EL (cell line): ENCODE results near the gene CLN3.
"Not testable (repeated sequence)": the region's sequence is repeated elsewhere in the genome, so short reads cannot be mapped to it uniquely, and the experiment has no call there.

Source experiments
- DNase-seq: peaks from one replicate; pipeline ENCODE4 v3.0.0-alpha.2; 2016

The CLN3 gene

GRCh38 chr16:28513484-28514181 lies 21.8 kb upstream of the CLN3 start:
- DNase-seq, result no peak

DNA sequence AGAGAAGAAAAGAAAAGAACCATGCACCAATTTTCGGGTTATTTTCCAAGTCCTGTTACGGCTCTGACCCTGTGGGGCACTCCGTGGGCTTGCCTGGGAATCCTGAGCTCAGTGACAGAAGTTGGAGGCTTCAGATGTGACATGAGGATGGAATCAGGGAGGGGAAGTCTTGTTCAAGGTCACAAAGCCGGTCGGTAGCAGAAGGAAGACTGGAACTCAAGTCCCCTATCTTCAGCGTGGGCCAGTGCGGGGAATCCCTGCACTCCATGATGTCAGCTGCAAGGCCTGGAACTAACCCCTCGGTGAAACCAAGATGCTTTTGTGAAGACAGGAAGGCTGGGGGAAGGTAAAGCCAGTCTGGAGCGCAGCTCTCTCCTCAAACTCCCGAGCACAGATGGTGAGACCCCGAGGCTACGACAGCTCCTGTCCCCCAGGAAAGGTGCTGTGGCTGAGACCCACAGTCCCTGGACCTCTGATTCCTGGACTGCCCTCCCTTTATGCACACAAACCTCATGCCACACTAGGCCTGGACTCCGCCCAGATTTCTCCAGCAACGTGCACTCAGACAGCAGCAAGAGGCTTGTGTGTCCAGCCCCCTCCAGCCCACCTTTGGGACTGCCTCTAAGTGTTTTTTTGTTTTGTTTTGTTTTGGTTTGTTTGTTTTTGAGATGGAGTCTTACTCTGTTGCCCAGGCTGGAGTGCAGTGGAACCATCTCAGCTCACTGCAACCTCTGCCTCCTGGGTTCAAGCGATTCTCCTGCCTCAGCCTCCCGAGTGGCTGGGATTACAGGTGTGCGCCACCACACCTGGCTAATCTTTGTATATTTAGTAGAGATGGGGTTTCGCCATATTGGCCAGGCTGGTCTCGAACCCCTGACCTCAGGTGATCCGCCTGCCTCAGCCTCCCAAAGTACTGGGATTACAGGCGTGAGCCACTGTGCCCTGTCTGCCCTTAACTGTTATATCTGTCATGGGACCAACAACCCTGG lies 20.2 kb upstream of the CLN3 start:
- DNase-seq, result no peak

DNA sequence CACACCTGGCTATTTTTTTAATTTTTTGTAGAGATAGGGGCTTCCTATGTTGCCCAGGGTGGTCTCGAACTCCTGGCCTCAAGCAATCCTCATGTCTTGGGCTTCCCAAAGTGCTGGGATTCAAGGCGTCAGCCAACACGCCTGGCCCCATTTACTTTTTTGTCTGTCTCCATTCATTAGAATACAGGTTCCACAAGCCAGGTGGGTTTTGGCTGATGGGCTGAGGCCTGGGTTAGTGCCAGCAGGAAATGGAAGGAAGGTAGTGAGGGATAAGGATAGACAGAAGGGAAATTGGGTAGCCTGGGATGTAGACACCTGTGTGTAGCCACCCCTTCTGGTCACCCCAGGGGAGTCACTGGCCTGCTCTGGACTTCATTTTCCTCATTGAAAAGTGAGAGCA lies 19.2 kb upstream of the CLN3 start:
- no peak for DNase-seq

GRCh38 chr16:28505489-28506137 lies 13.7 kb upstream of the CLN3 start:
- DNase-seq, result no peak

GRCh38 chr16:28504707-28505404 lies 13.0 kb upstream of the CLN3 start:
- no peak for DNase-seq

- DNase-seq, result no peak
Measured at GRCh38 chr16:28503470-28504259, 11.8 kb upstream of the CLN3 start.

DNA sequence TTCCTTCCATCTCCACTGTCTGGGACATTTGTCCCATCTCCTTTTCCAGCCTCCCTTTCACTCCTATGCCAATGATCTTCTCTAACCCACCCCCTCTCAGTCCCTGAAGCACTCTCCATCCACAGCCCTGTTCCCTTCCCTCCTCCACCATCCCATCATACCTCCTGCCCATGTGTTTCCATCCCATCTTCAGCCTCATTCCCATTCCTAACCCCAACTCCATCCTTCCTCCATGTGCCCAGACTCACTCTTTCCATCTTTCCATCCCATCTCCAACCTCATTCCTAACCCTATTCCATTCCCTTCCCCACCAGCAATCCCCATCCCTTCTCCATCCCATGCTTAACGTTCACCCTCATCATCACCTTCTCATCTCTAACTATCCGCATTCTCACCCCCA lies 10.4 kb upstream of the CLN3 start:
- no peak for DNase-seq

DNA sequence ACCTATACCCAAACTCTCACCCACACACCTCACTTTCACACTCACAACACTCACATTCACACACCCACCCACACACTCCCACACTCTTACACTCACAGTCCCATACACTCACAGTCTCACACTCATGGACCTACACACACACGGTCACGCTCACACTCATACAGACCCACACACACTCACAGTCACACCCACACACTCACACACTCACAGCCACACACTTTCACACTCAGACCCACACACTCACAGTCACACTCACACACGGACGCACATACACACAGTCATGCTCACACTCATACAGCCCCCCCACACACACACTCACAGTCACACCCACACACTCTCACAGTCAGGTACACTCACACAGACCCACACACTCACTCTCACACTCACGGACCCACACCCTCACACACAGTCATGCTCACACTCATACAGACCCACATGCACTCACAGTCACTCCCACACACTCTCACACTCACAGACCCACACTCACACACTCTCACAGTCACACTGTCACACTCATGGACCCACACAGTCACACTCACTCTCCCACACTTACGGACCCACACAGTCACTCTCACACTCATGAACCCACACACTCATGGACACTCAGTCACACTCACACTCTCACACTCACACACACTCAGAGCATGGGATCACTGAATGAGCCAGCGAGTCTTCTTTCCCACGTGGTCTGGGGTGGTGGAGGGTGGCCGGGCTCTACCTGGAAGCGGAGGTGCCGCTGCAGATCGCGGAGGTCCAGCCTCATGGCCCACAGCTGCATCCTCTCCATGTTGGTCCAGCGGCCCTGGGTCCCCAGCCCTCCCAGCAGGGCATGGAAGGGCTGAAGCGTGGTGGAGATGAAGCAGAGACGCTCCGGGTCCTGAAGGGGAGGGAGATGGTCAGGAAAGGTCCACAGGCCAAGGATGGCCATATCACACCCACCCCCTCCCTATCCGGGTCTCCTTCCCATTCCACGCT lies 9.7 kb upstream of the CLN3 start:
- no peak for DNase-seq

GRCh38 chr16:28500476-28501180 lies 8.8 kb upstream of the CLN3 start:
- DNase-seq, result not testable (repeated sequence)

DNA sequence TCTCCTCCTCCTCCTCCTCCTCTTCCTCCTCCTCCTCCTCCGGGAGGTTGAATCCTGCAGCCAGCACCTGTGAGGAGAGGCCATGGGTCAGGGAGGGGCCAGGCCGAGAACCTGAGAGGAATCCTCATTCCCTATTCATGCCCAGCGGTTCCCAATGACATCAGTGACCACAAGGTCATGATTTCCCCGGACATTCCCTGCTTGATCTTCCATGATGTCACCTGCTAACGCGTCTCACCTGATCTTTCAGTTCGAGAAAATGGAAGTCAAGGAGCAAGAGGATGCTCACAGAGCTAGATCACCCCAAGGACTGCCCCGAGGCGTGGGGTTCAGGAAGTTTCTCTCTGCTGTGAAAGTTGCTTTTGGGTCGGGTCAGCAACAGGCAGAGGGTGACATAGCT lies 8.0 kb upstream of the CLN3 start:
- no peak for DNase-seq

- no peak for DNase-seq
Measured at GRCh38 chr16:28498666-28499381, 7.0 kb upstream of the CLN3 start.

GRCh38 chr16:28497861-28498599 lies 6.2 kb upstream of the CLN3 start:
- DNase-seq, result no peak

DNA sequence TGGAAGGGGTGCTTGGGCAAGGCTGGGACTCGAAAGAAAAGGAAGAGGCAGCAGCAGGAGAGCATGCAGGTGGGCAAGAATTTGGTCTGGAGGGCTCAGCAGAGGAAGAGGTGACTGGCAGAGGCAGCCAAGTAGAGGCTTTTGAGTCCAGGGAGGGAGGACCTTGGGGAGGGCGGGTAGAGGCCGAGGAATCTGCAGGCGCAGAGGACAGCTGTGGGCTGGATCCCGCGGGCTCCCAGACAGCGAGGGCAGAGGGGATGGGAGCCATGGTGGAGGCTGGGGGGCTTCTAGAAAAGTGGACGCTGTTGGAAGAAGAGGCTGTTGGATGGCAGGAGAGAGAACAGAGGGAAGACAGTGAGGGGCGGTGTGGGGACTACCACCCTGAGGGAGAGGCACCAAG lies 5.5 kb upstream of the CLN3 start:
- DNase-seq, result no peak

GRCh38 chr16:28496844-28497243 lies 5.0 kb upstream of the CLN3 start:
- no peak for DNase-seq

GRCh38 chr16:28495795-28496749 lies 4.2 kb upstream of the CLN3 start:
- no peak for DNase-seq

DNA sequence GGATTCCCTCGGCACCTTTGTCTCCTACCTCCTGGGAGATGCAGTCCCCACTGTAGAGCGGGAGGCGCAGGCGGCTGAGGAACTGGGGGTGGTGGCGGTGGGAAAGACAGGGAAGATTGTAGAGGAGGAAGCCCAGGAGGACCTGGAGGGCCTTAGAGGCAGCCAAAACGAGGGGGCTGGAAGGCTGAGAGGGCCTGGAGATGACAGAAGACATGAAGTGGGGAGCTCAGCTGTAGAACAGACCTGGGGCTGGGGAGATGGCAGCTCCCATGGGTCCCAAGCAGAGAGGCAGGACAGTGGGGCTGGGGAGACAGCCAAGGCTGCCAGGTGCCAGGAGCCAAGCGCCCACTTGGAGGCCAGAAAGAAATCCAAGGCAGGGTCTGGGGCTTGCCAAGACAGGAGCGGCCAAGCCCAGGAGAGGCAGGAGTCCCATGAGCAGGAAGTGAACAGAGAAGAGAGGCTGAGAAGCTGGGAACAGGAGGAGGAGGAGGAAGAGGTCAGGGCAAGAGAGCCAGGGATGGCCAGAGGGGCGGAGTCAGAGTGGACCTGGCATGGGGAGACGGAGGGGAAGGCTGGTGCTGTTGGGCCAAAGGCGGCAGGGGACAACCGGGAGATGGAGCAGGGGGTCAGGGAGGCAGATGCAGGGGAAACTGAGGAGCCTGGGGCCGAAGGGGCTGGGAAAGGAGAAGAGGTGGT lies 3.4 kb upstream of the CLN3 start:
- no peak for DNase-seq
